Thoracic aorta (tissue), 2 donors: Measurements from ENCODE around the gene TCP11L1. TPM values are rescaled to one million over a fixed set of nuclear protein-coding genes. Genes with fewer than 3 reads are reported as not detected.

Experiments used
- ATAC-seq: fragments of 150-250 bp; one replicate; pipeline ENCODE4 v1.8.0; 2017; ENCODE audit warnings: low read depth; ENCODE audit not compliant: insufficient number of reproducible peaks, low FRiP score
- DNase-seq: peaks from one replicate; pipeline ENCODE4 v3.0.0-alpha.2; 2020; ENCODE audit warnings: low spot score
- H3K27ac ChIP-seq, 2 donors: fragments of 200-600 bp; sonication (generic); 1 replicate in 1 of 2; 2 replicates in 1 of 2; pipeline ENCODE4 v1.5.1; 2016; ENCODE audit warnings: mild to moderate bottlenecking in 2 of 2, moderate library complexity in 2 of 2
- H3K27me3 ChIP-seq: fragments of 200-600 bp; sonication (generic); replicated peaks from 2 replicates; pipeline ENCODE4 v1.6.0; 2016; ENCODE audit warnings: mild to moderate bottlenecking; ENCODE audit not compliant: insufficient read depth
- H3K36me3 ChIP-seq: fragments of 200-600 bp; sonication (generic); one replicate; pipeline ENCODE4 v1.5.1; 2016
- H3K4me1 ChIP-seq, 2 donors: fragments of 200-600 bp; sonication (generic); 1 replicate in 1 of 2; 2 replicates in 1 of 2; pipeline versions ENCODE4 v1.5.1 to v1.6.0; 2016; ENCODE audit warnings: low read depth in 2 of 2, mild to moderate bottlenecking in 1 of 2; ENCODE audit not compliant: control insufficient read depth in 1 of 2
- H3K4me3 ChIP-seq: fragments of 200-600 bp; sonication (generic); 2 replicates; pipeline ENCODE4 v1.5.1; 2016; ENCODE audit warnings: mild to moderate bottlenecking
- H3K9me3 ChIP-seq: fragments of 200-600 bp; sonication (generic); 2 replicates; pipeline ENCODE4 v1.5.1; 2016
- total RNA-seq, 2 donors: library from RNA; depleted of rRNA; stranded (reverse); fragments of >200 nt; gene quantifications; one replicate each; pipeline versions ENCODE4 v1.1.0 to v1.2.3, GENCODE V29; 2016
- TF ChIP-seq, protein P1 (sequence below): fragments of 200-600 bp; sonication (generic); IDR thresholded peaks from one replicate; pipeline ENCODE4 v1.5.1; 2019; ENCODE audit warnings: antibody characterized with exemption

Gene TCP11L1
- total RNA-seq, 2 donors from 2014 or later, result 49.2 to 62.7 TPM

DNA sequence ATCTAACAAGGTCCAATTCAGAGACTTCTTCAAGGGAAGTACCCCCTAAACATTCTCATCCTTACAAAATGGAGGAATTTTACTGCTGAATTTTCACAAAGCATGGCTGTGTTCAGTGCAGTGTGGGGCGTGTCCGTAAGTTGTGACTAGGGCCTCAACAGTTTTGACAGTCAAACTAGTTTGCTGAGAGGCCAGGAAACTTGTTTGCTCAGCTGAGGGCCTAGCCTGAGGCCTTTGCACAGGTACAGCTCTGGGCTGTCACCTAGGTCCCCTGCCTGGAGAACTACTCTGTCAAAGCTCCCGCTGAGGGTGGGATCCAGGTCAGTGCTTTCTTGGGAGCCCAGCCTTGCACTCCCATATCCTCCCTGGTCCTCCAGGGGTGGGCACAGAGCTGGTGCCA, 27.9 kb downstream of the TCP11L1 start:
- no peaks in the 10 kb centered on the region for H3K9me3 ChIP-seq
- H3K27me3 ChIP-seq, result no peaks in the 10 kb centered on the region
- no peak overlapping the region for H3K4me3 ChIP-seq
- TF ChIP-seq, protein P1, sequence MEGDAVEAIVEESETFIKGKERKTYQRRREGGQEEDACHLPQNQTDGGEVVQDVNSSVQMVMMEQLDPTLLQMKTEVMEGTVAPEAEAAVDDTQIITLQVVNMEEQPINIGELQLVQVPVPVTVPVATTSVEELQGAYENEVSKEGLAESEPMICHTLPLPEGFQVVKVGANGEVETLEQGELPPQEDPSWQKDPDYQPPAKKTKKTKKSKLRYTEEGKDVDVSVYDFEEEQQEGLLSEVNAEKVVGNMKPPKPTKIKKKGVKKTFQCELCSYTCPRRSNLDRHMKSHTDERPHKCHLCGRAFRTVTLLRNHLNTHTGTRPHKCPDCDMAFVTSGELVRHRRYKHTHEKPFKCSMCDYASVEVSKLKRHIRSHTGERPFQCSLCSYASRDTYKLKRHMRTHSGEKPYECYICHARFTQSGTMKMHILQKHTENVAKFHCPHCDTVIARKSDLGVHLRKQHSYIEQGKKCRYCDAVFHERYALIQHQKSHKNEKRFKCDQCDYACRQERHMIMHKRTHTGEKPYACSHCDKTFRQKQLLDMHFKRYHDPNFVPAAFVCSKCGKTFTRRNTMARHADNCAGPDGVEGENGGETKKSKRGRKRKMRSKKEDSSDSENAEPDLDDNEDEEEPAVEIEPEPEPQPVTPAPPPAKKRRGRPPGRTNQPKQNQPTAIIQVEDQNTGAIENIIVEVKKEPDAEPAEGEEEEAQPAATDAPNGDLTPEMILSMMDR, result no peak
- H3K27ac ChIP-seq, result no peak overlapping the region
- ATAC-seq (no peak), DNase-seq (no peak)
- H3K36me3 ChIP-seq, result peaks cover 37% of the 10 kb centered on the region
- H3K4me1 ChIP-seq, result no peaks in the 10 kb centered on the region

DNA sequence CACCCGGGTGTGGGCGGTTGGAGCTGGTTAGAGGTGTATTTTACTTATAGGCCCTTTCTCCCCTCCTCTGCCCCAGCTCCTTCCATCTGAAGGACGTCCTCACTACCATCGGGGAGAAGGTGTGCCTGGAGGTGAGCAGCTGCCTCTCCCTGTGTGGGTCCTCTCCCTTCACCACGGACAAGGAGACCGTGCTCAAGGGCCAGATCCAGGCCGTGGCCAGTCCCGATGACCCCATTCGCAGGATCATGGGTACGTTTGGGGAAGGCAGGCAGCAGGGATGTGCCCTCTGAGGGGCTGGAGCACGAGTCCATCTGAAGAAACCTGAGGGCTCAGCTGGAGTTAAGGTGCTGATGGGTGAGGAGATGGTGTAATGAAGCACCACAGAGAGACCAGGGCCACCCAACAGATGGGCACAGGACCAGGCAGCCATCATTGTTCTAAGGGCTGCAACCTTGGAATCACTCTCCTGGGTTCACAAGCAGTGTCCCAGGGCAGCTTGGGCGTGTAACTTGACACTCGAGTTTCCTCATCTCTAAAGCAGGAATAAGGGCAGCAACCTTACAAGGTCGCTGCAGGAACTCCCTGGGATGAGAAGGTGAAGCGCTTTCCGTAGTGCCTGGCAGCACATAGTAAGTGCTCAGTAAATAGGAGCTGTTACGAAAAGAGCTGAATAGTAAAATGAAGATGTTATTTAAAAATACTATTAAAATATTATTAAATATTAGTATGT, 29.4 kb downstream of the TCP11L1 start:
- H3K4me3 ChIP-seq, result no peak overlapping the region
- H3K9me3 ChIP-seq, result no peaks in the 10 kb centered on the region
- H3K27me3 ChIP-seq, result no peaks in the 10 kb centered on the region
- ATAC-seq, result no peak
- H3K36me3 ChIP-seq, result peaks cover 44% of the 10 kb centered on the region
- no peak for DNase-seq
- no peaks in the 10 kb centered on the region for H3K4me1 ChIP-seq
- no peak overlapping the region for H3K27ac ChIP-seq
- TF ChIP-seq, protein P1, result no peak

DNA sequence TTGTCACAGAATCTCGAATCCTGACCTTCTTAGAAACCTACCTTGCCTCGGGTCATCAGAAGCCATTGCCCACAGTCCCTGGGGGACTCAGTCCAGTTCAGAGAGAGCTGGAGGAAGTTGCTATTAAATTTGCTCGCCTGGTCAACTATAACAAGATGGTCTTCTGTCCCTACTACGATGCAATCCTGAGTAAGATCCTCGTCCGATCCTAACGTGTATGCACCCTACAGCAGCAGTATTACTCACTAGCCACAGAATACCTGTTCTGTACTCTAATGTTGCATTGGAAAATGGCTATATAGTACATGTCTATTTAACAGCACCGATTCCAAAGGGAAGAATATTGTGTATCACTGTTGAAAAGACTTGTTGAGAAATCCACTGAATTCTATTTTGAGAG, 33.1 kb downstream of the TCP11L1 start:
- no peaks in the 10 kb centered on the region for H3K9me3 ChIP-seq
- no peak overlapping the region for H3K27ac ChIP-seq
- TF ChIP-seq, protein P1, result no peak
- peaks cover 65% of the 10 kb centered on the region for H3K36me3 ChIP-seq
- ATAC-seq, result no peak
- DNase-seq, result no peak
- no peaks in the 10 kb centered on the region for H3K27me3 ChIP-seq
- no peak overlapping the region for H3K4me3 ChIP-seq
- H3K4me1 ChIP-seq, result no peaks in the 10 kb centered on the region

DNA sequence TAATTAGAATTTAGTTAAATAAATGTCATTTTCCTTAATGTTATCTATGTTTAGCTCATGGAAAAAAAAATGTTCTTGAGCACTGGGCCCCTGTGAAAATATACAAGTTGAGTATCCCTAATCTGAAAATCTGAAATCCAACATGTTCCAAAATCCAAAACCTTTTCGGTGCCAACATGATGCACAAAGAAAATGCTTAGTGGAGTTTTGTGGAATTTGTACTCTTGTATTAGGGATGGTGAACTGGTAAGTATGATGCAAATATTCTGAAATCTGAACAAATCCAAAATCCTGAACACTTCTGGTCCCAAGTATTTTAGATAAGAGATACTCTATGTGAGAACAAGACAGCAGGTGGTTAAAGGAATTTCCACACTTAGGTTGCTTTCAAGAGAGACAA, 44.5 kb downstream of the TCP11L1 start:
- H3K9me3 ChIP-seq, result no peaks in the 10 kb centered on the region
- H3K27me3 ChIP-seq, result no peaks in the 10 kb centered on the region
- no peak overlapping the region for H3K4me3 ChIP-seq
- H3K27ac ChIP-seq, result no peak overlapping the region
- TF ChIP-seq, protein P1, result no peak
- ATAC-seq (no peak), DNase-seq (no peak)
- no peaks in the 10 kb centered on the region for H3K4me1 ChIP-seq
- peaks cover 8% of the 10 kb centered on the region for H3K36me3 ChIP-seq

DNA sequence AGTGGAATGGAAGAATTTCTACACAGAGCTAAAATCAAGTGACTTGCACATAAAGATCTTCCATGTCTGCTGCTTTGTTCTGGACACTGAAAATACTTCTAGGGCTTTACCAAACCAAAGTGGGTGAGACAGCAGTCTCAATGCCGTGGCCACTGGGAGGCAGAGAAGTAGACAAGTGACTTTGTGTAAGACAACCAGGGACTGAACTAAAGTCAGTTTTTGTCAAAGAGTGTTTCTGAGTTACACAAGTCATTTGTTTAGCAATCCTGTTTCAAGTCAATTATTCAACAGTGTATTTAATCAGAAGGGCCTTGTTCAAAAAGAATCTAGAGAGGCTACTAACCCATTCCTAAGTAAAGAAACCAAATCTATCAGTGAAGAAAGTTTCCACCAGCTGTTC, 46.6 kb downstream of the TCP11L1 start:
- peaks cover 7% of the 10 kb centered on the region for H3K36me3 ChIP-seq
- ATAC-seq, result no peak

More for the DNA sequence above, 46.6 kb downstream of the TCP11L1 start:
- Histone ChIP-seq H3K27ac (no peak overlapping the region), H3K27me3 (no peaks in the 10 kb centered on the region), H3K9me3 (no peaks in the 10 kb centered on the region), H3K4me3 (no peak overlapping the region), H3K4me1 (no peaks in the 10 kb centered on the region)
- TF ChIP-seq, protein P1, result no peak
- no peak for DNase-seq
